Liver (tissue), 9 donors: ENCODE data around the gene RFNG. TPM values are rescaled to one million over a fixed set of nuclear protein-coding genes. Genes with fewer than 3 reads are reported as not detected.

Source experiments
- DNase-seq: peaks from one replicate; pipeline ENCODE4 v3.0.0-alpha.2; 2017; ENCODE audit warnings: low spot score
- H3K27ac ChIP-seq, 2 donors: one replicate each; pipeline ENCODE4 v1.7.0; 2013; ENCODE audit warnings: inconsistent platforms in 2 of 2, low read length in 2 of 2, control low read depth in 1 of 2, low read depth in 1 of 2, mild to moderate bottlenecking in 1 of 2
- H3K27me3 ChIP-seq, 4 donors: one replicate each; pipeline versions ENCODE4 v1.6.1 to v1.7.0; 2013; ENCODE audit warnings: low read length in 3 of 4, inconsistent platforms in 1 of 4, mild to moderate bottlenecking in 1 of 4, moderate library complexity in 1 of 4; ENCODE audit not compliant: control insufficient read depth in 4 of 4, insufficient read depth in 4 of 4
- H3K36me3 ChIP-seq, 4 donors: one replicate each; pipeline versions ENCODE4 v1.6.1 to v1.7.0; 2013; ENCODE audit warnings: low read length in 3 of 4, mild to moderate bottlenecking in 3 of 4, low read depth in 1 of 4, moderate library complexity in 1 of 4; ENCODE audit not compliant: control insufficient read depth in 4 of 4, insufficient read depth in 3 of 4
- H3K4me1 ChIP-seq, 4 donors: one replicate each; pipeline versions ENCODE4 v1.6.1 to v1.7.0; 2013; ENCODE audit warnings: low read length in 3 of 4, mild to moderate bottlenecking in 3 of 4, moderate library complexity in 1 of 4; ENCODE audit not compliant: control insufficient read depth in 4 of 4, insufficient read depth in 4 of 4
- H3K4me3 ChIP-seq, 3 donors: one replicate each; pipeline versions ENCODE4 v1.6.1 to v1.7.0; 2013; ENCODE audit warnings: low read length in 3 of 3, control low read depth in 1 of 3, low read depth in 1 of 3, mild to moderate bottlenecking in 1 of 3
- H3K9ac ChIP-seq, 2 donors: one replicate each; pipeline ENCODE4 v1.7.0; 2013; ENCODE audit warnings: low read length in 2 of 2, mild to moderate bottlenecking in 2 of 2, moderate library complexity in 2 of 2, control low read depth in 1 of 2, low read depth in 1 of 2
- H3K9me3 ChIP-seq, 4 donors: one replicate each; pipeline versions ENCODE4 v1.6.1 to v1.7.0; 2013; ENCODE audit warnings: low read length in 3 of 4; ENCODE audit not compliant: control insufficient read depth in 4 of 4
- EGR1 ChIP-seq, 2 donors: IDR thresholded peaks; 2 replicates each; pipeline ENCODE4 v1.6.1; 2016 to 2018; ENCODE audit warnings: antibody characterized with exemption in 2 of 2, low read depth in 2 of 2
- FOXA1 ChIP-seq: IDR thresholded peaks from 2 replicates; pipeline ENCODE4 v1.6.1; 2016; ENCODE audit warnings: antibody characterized with exemption
- HNF4A ChIP-seq, 2 donors: conservative IDR thresholded peaks; 2 replicates each; pipeline ENCODE4 v1.6.1; 2016; ENCODE audit warnings: antibody characterized with exemption in 2 of 2, mild to moderate bottlenecking in 2 of 2
- JUND ChIP-seq, 2 donors: IDR thresholded peaks; 2 replicates each; pipeline ENCODE4 v1.6.1; 2016; ENCODE audit warnings: antibody characterized with exemption in 2 of 2
- NR2F2 ChIP-seq: IDR thresholded peaks from 2 replicates; pipeline ENCODE4 v1.6.1; 2016; ENCODE audit warnings: antibody characterized with exemption
- RAD21 ChIP-seq, 2 donors: IDR thresholded peaks; 2 replicates each; pipeline ENCODE4 v1.6.1; 2016; ENCODE audit warnings: antibody characterized with exemption in 2 of 2, mild to moderate bottlenecking in 2 of 2
- RXRA ChIP-seq, 2 donors: IDR thresholded peaks; 2 replicates each; pipeline ENCODE4 v1.6.1; 2017 to 2018; ENCODE audit warnings: antibody characterized with exemption in 2 of 2, mild to moderate bottlenecking in 1 of 2
- SP1 ChIP-seq: IDR thresholded peaks from 2 replicates; pipeline ENCODE4 v1.6.1; 2018; ENCODE audit warnings: antibody characterized with exemption, mild to moderate bottlenecking
- TAF1 ChIP-seq: conservative IDR thresholded peaks from 2 replicates; pipeline ENCODE4 v1.6.1; 2016; ENCODE audit warnings: antibody characterized with exemption, mild to moderate bottlenecking
- YY1 ChIP-seq: IDR thresholded peaks from 2 replicates; pipeline ENCODE4 v1.6.1; 2016; ENCODE audit warnings: antibody characterized with exemption, mild to moderate bottlenecking
- WGBS: extraction: QIAGEN DNeasy Blood & Tissue Kit; methylation state at CpG from one replicate; pipeline ENCODE4 v1.1.7; 2013; 5-methylcytosine and 5-hydroxymethylcytosine counted together
- polyA plus RNA-seq, 2 donors: library from polyadenylated mRNA; stranded (reverse) in 1 of 2; unstranded in 1 of 2; fragments of 200-250 nt in 1 of 2; fragments of >200 nt in 1 of 2; fragmentation: Nextera tagmentation in 1 of 2; extraction: Ambion mirVana in 1 of 2; gene quantifications; one replicate each; pipeline versions ENCODE4 v1.2.1 to v1.2.3, GENCODE V29; 2013 to 2015
- total RNA-seq, 2 donors: library from RNA; depleted of rRNA; stranded (reverse); fragments of >200 nt; gene quantifications; one replicate each; pipeline ENCODE4 v1.2.3, GENCODE V29; 2014
- TF ChIP-seq, protein P1 (sequence below): IDR thresholded peaks from 2 replicates; pipeline ENCODE4 v1.6.1; 2016; ENCODE audit warnings: antibody characterized with exemption
- TF ChIP-seq, protein P2 (sequence below): IDR thresholded peaks from 2 replicates; pipeline ENCODE4 v1.6.1; 2016; ENCODE audit warnings: antibody characterized with exemption, mild to moderate bottlenecking
- TF ChIP-seq, protein P3 (sequence below): fragments of 150-350 bp; IDR thresholded peaks from 2 replicates; pipeline ENCODE4 v1.5.1; 2017; ENCODE audit warnings: improper control_type of control experiment, low read depth, low read length; ENCODE audit not compliant: missing input control
- donor health status: healthy.
- donor health status: healthy.
- donor health status: healthy.
- donor health status: healthy.
- donor health status: healthy.

RFNG gene
- total and polyA plus RNA-seq, 4 donors, result 15.0 to 36.0 (median 23.4) TPM

DNA sequence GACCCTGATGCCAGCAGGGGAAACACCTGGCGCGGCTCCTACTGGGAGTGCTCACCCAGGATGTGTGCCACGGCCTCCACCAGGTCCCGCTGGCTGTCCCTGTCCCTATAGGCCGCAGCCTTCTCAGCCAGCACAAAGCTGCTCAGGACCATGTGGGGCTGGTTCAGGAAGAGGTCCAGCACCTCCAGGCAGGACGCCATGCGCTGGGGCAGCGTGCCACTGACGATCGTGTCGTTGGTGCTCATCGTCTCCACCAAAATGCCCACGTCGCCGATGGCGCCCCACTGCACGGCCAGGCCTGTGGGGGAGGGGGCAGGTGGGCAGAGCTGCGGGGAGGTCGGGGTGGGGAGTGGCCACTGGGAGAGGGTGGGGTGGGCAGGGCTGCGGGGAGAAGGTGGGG is 29.9 kb upstream of the RFNG start:
- 82% methylated on average over 19 of the region's 20 CpGs for WGBS
- Histone ChIP-seq H3K4me1 (peaks cover 0 to 14% (median 3%) of the 10 kb centered on the region in 4 donors), H3K4me3 (no peak overlapping the region), H3K9me3 (no peaks in the 10 kb centered on the region), H3K9ac (no peak overlapping the region), H3K36me3 (peaks cover 32 to 65% (median 54%) of the 10 kb centered on the region in 4 donors), H3K27me3 (no peaks in the 10 kb centered on the region), H3K27ac (no peak overlapping the region)
- no peak for DNase-seq
- TF ChIP-seq, protein P1, sequence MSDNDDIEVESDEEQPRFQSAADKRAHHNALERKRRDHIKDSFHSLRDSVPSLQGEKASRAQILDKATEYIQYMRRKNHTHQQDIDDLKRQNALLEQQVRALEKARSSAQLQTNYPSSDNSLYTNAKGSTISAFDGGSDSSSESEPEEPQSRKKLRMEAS, result no peak
- no peak for TF ChIP-seq NR2F2
- TF ChIP-seq FOXA1, result no peak
- no peak for TF ChIP-seq JUND (IDR thresholded peaks at IDR 0.05)
- TF ChIP-seq HNF4A (conservative IDR thresholded peaks at IDR 0.05), result no peak
- TF ChIP-seq RAD21 (IDR thresholded peaks at IDR 0.05), result no peak
- TF ChIP-seq, protein P2, sequence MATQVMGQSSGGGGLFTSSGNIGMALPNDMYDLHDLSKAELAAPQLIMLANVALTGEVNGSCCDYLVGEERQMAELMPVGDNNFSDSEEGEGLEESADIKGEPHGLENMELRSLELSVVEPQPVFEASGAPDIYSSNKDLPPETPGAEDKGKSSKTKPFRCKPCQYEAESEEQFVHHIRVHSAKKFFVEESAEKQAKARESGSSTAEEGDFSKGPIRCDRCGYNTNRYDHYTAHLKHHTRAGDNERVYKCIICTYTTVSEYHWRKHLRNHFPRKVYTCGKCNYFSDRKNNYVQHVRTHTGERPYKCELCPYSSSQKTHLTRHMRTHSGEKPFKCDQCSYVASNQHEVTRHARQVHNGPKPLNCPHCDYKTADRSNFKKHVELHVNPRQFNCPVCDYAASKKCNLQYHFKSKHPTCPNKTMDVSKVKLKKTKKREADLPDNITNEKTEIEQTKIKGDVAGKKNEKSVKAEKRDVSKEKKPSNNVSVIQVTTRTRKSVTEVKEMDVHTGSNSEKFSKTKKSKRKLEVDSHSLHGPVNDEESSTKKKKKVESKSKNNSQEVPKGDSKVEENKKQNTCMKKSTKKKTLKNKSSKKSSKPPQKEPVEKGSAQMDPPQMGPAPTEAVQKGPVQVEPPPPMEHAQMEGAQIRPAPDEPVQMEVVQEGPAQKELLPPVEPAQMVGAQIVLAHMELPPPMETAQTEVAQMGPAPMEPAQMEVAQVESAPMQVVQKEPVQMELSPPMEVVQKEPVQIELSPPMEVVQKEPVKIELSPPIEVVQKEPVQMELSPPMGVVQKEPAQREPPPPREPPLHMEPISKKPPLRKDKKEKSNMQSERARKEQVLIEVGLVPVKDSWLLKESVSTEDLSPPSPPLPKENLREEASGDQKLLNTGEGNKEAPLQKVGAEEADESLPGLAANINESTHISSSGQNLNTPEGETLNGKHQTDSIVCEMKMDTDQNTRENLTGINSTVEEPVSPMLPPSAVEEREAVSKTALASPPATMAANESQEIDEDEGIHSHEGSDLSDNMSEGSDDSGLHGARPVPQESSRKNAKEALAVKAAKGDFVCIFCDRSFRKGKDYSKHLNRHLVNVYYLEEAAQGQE, result no peak
- no peak for TF ChIP-seq TAF1
- no peak for TF ChIP-seq SP1

DNA sequence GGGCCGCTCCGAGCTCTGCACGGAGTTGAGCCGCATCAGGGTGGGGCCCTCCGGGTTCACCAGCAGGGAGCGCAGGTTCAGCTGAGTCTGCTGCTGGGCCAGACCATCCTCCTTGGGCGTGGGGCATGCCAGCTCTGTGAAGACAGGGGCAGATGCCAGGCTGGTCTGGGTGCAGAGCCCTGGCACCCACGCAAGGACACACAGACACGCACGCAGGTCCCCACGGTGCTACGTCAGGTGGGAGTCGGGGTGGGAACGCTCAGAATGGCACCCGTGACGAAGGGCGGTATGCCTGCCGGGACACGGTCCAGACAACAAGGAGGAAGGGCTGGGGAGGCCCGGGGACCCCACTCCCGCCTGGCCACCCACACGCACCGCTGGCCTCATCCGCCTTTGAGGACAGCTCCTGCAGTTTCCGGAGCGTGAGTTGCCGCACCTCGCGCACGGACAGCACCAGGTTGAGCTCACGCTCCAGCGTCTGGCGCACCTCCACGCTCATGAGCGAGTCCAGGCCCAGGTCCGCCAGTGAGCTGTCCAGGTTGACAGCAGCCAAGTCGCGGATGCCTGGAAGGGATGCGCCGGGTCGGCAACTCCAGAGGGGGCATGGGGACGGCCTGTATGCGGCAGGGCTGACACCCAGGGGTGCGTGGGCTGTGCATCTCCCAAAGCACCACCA is 29.3 kb upstream of the RFNG start:
- no peak overlapping the region for H3K9ac ChIP-seq
- 92% methylated on average over 44 of the region's 44 CpGs for WGBS
- DNase-seq, result no peak
- H3K27ac ChIP-seq, result no peak overlapping the region
- peaks cover 29 to 59% (median 50%) of the 10 kb centered on the region in 4 donors for H3K36me3 ChIP-seq
- H3K9me3 ChIP-seq, result no peaks in the 10 kb centered on the region
- peaks cover 0 to 11% (median 3%) of the 10 kb centered on the region in 4 donors for H3K4me1 ChIP-seq
- H3K4me3 ChIP-seq, result no peak overlapping the region
- H3K27me3 ChIP-seq, result no peaks in the 10 kb centered on the region
- no peak for TF ChIP-seq TAF1
- TF ChIP-seq EGR1 (IDR thresholded peaks at IDR 0.05; ENCODE audit: low read depth in 2 of 2), result no peak
- TF ChIP-seq, protein P3, sequence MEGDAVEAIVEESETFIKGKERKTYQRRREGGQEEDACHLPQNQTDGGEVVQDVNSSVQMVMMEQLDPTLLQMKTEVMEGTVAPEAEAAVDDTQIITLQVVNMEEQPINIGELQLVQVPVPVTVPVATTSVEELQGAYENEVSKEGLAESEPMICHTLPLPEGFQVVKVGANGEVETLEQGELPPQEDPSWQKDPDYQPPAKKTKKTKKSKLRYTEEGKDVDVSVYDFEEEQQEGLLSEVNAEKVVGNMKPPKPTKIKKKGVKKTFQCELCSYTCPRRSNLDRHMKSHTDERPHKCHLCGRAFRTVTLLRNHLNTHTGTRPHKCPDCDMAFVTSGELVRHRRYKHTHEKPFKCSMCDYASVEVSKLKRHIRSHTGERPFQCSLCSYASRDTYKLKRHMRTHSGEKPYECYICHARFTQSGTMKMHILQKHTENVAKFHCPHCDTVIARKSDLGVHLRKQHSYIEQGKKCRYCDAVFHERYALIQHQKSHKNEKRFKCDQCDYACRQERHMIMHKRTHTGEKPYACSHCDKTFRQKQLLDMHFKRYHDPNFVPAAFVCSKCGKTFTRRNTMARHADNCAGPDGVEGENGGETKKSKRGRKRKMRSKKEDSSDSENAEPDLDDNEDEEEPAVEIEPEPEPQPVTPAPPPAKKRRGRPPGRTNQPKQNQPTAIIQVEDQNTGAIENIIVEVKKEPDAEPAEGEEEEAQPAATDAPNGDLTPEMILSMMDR, result no peak
- no peak for TF ChIP-seq YY1
- TF ChIP-seq, protein P1, result no peak
- no peak for TF ChIP-seq RXRA (IDR thresholded peaks at IDR 0.05)
